HepG2 (cell line): Measurements from ENCODE around the gene RAMP3. TPM values are rescaled to one million over a fixed set of nuclear protein-coding genes. Genes with fewer than 3 reads are reported as not detected.

Source experiments
- ATAC-seq: fragments of 200-7000 bp; cut with Tn5 transposase; 3 replicates; pipeline ENCODE4 v1.9.1; 2020; ENCODE audit warnings: mild to moderate bottlenecking, moderate library complexity
- BruUV-seq: library from RNA; stranded (reverse); fragments of 400-500 nt; replicated peaks from 2 replicates; lab custom pipeline; 2021; lab: Mats Ljungman, UMichigan
- CTCF ChIA-PET: fragments of 300-600 bp; formaldehyde crosslinking; extraction: SDS; loops from one replicate; lab custom pipeline; 2021; ENCODE audit warnings: low total read pairs, inconsistent platforms, low intra/inter-chr PET ratio; lab: Yijun Ruan, JAX
- POLR2A ChIA-PET: fragments of 350-600 bp; sonication (Branson Sonifier 250); formaldehyde crosslinking; loops from one replicate; lab custom pipeline; 2020; ENCODE audit warnings: antibody characterized with exemption, inconsistent platforms; lab: Yijun Ruan, JAX
- DNase-seq: peaks from one replicate; pipeline ENCODE4 v3.0.0-alpha.2; 2015; ENCODE audit warnings: low spot score
- FAIRE-seq: peaks from 3 replicates; lab custom pipeline; 2011; peaks lifted over from hg19 to GRCh38; lab: Jason Lieb, UNC
- H2AFZ ChIP-seq: one replicate; pipeline ENCODE4 v1.6.1; 2011; ENCODE audit warnings: low read length, inconsistent platforms
- H3K27ac ChIP-seq: fragments of 300-600 bp; 3 replicates; pipeline ENCODE4 v1.8.0; 2011; ENCODE audit warnings: mixed run types, mild to moderate bottlenecking, mixed read lengths, low read length, inconsistent platforms; ENCODE audit not compliant: insufficient read depth; ENCODE audit errors: extremely low read length
- H3K27me3 ChIP-seq, 2 experiments: fragments of 200-600 bp in 1 of 2; 2 replicates in 1 of 2; 3 replicates in 1 of 2; pipeline versions ENCODE4 v1.6.0 to v1.8.0; 2011; ENCODE audit warnings: low read length in 2 of 2, mild to moderate bottlenecking in 2 of 2, moderate library complexity in 2 of 2, inconsistent platforms in 1 of 2; ENCODE audit not compliant: insufficient read depth in 2 of 2, control insufficient read depth in 1 of 2
- H3K36me3 ChIP-seq, 2 experiments: fragments of 200-600 bp in 1 of 2; replicated peaks in 1 of 2; 2 replicates in 1 of 2; 3 replicates in 1 of 2; pipeline versions ENCODE4 v1.5.1 to v1.8.0; 2011; ENCODE audit warnings: low read length in 2 of 2, inconsistent platforms in 1 of 2; ENCODE audit not compliant: insufficient read depth in 2 of 2, control insufficient read depth in 1 of 2
- H3K4me1 ChIP-seq: 2 replicates; pipeline ENCODE4 v1.5.1; 2012; ENCODE audit warnings: low read length, inconsistent platforms; ENCODE audit not compliant: insufficient read depth
- H3K4me2 ChIP-seq: 2 replicates; pipeline ENCODE4 v1.6.0; 2011; ENCODE audit warnings: low read depth, low read length, inconsistent platforms
- H3K4me3 ChIP-seq, 3 experiments: fragments of 200-600 bp in 1 of 3; sonication (generic), shearing (Covaris generic) in 1 of 3; replicated peaks in 1 of 3; 2 replicates each; pipeline ENCODE4 v1.5.1; 2011 to 2016; ENCODE audit warnings: low read length in 3 of 3, inconsistent platforms in 2 of 3, low read depth in 2 of 3, mild to moderate bottlenecking in 2 of 3, control low read depth in 1 of 3, mixed read lengths in 1 of 3; ENCODE audit not compliant: insufficient read depth in 1 of 3
- H3K79me2 ChIP-seq: one replicate; pipeline ENCODE4 v1.6.1; 2011; ENCODE audit warnings: low read length, inconsistent platforms; ENCODE audit not compliant: insufficient read depth
- H3K9ac ChIP-seq: 2 replicates; pipeline ENCODE4 v1.6.0; 2011; ENCODE audit warnings: mild to moderate bottlenecking, low read depth, low read length, inconsistent platforms; ENCODE audit not compliant: insufficient read depth
- H3K9me3 ChIP-seq: 2 replicates; pipeline ENCODE4 v1.5.1; 2012; ENCODE audit warnings: mild to moderate bottlenecking, low read length
- H4K20me1 ChIP-seq: 2 replicates; pipeline ENCODE4 v1.6.0; 2011; ENCODE audit warnings: inconsistent platforms, mild to moderate bottlenecking, low read length, moderate library complexity; ENCODE audit not compliant: insufficient read depth
- HNRNPUL1 ChIP-seq: fragments of 200-400 bp; formaldehyde crosslinking; IDR thresholded peaks from 2 replicates; pipeline ENCODE4 v1.6.1; 2017; ENCODE audit warnings: low read depth, mild to moderate bottlenecking, low read length, moderate library complexity
- MED13 ChIP-seq: sonication (generic); formaldehyde crosslinking; IDR thresholded peaks from 2 replicates; pipeline ENCODE4 v1.5.0; 2020; ENCODE audit warnings: missing genetic modification reagents
- NCOR1 ChIP-seq: fragments of 200-600 bp; sonication (generic); IDR thresholded peaks from 2 replicates; pipeline ENCODE4 v1.7.0; 2017; ENCODE audit warnings: antibody characterized with exemption, low read length, borderline replicate concordance
- NFYC ChIP-seq: IDR thresholded peaks from 2 replicates; pipeline ENCODE4 v1.6.1; 2016; ENCODE audit warnings: missing genetic modification reagents, missing compliant biosample characterization
- NR1H2 ChIP-seq: sonication (generic); formaldehyde crosslinking; IDR thresholded peaks from 2 replicates; pipeline ENCODE4 v1.8.1; 2022; ENCODE audit warnings: low read depth, missing genetic modification reagents, borderline replicate concordance
- POLR2A ChIP-seq, 2 experiments: IDR thresholded peaks; 2 replicates each; pipeline ENCODE4 v1.6.1; 2011; ENCODE audit warnings: low read depth in 2 of 2, low read length in 2 of 2, mild to moderate bottlenecking in 1 of 2, moderate library complexity in 1 of 2; ENCODE audit not compliant: insufficient read depth in 1 of 2
- RFX1 ChIP-seq: fragments of 450-650 bp; IDR thresholded peaks from 2 replicates; pipeline ENCODE4 v1.6.1; 2017
- SALL1 ChIP-seq: sonication (generic); formaldehyde crosslinking; IDR thresholded peaks from 2 replicates; pipeline ENCODE4 v1.8.0; 2022; ENCODE audit warnings: mild to moderate bottlenecking, missing genetic modification reagents
- ZNF20 ChIP-seq: sonication (generic); formaldehyde crosslinking; IDR thresholded peaks from 2 replicates; pipeline ENCODE4 v1.4.0; 2020; ENCODE audit warnings: mild to moderate bottlenecking, moderate library complexity, missing genetic modification reagents
- ZNF292 ChIP-seq: sonication (generic); formaldehyde crosslinking; IDR thresholded peaks from 2 replicates; pipeline ENCODE4 v1.8.1; 2022; ENCODE audit warnings: mild to moderate bottlenecking, low read depth, missing genetic modification reagents, borderline replicate concordance
- ZNF564 ChIP-seq: sonication (generic); formaldehyde crosslinking; IDR thresholded peaks from 2 replicates; pipeline ENCODE4 v1.8.1; 2023; ENCODE audit warnings: mild to moderate bottlenecking, missing genetic modification reagents
- ZNF597 ChIP-seq: sonication (generic); formaldehyde crosslinking; IDR thresholded peaks from 2 replicates; pipeline ENCODE4 v1.5.0; 2020; ENCODE audit warnings: missing genetic modification reagents
- ZNF740 ChIP-seq: sonication (generic); formaldehyde crosslinking; IDR thresholded peaks from 2 replicates; pipeline ENCODE4 v1.4.0; 2020; ENCODE audit warnings: missing genetic modification reagents
- ZXDC ChIP-seq: sonication (generic); formaldehyde crosslinking; IDR thresholded peaks from 2 replicates; pipeline ENCODE4 v1.5.0; 2020; ENCODE audit warnings: mild to moderate bottlenecking, missing genetic modification reagents
- WGBS: methylation state at CpG from one replicate; pipeline ENCODE4 v1.1.6; 2017; ENCODE audit warnings: low lambda C conversion rate; 5-methylcytosine and 5-hydroxymethylcytosine counted together
- in situ Hi-C: cut with HindIII; loops from 2 replicates; pipeline ENCODE4 v1.10.0; 2017; ENCODE audit warnings: low pct_unique_long_range_greater_than_20kb; ENCODE audit not compliant: extremely low pct_ligation_motif_present
- intact Hi-C: fragments of 100-400 bp; cut with micrococcal nuclease; formaldehyde crosslinking; loops from one replicate; pipeline ENCODE4 v1.10.0; 2022; ENCODE audit not compliant: unreplicated experiment
- polyA plus RNA-seq, 8 experiments: library from polyadenylated mRNA; depleted of rRNA in 3 of 8; stranded (reverse) in 7 of 8; unstranded in 1 of 8; fragments of >200 nt; fragmentation: Illumina TruSeq in 4 of 8; extraction: Trizol in 4 of 8; gene quantifications; 2 replicates each; pipeline versions ENCODE4 v1.2.1 to v1.2.3, GENCODE V29; 2011 to 2016; ENCODE audit warnings: low read depth in 4 of 8, missing spikeins in 1 of 8, mixed read lengths in 1 of 8; ENCODE audit not compliant: insufficient read depth in 1 of 8
- total RNA-seq, 5 experiments: library from RNA; depleted of rRNA; stranded (reverse); fragments of >200 nt; fragmentation: Illumina TruSeq; extraction: Trizol; gene quantifications; 2 replicates each; pipeline ENCODE4 v1.2.3, GENCODE V29; 2016; ENCODE audit warnings: low read depth in 1 of 5

Gene RAMP3
- total and polyA plus RNA-seq, 2 of the 13 experiments (the other 11 are each of a cell fraction or from before 2014, with no cell fraction given), result not detected

GRCh38 chr7:45183711-45184210 is 26.2 kb downstream of the RAMP3 start:
- no peaks in the 10 kb centered on the region for H3K79me2 ChIP-seq
- H3K27me3 ChIP-seq, result peaks cover 9 to 56% of the 10 kb centered on the region in 2 experiments; a peak in 4 of 5 replicates
- BruUV-seq, result no TSS peak
- ChIA-PET CTCF (no interaction called here), POLR2A (no interaction called here)
- no peak overlapping the region for H3K4me3 ChIP-seq
- FAIRE-seq (no peak), DNase-seq (no peak)
- H2AFZ ChIP-seq, result no peak overlapping the region
- H3K9ac ChIP-seq, result no peak overlapping the region
- no peak overlapping the region for H3K4me2 ChIP-seq
- H3K9me3 ChIP-seq, result no peaks in the 10 kb centered on the region
- H3K4me1 ChIP-seq, result no peaks in the 10 kb centered on the region
- H3K36me3 ChIP-seq, result no peaks in the 10 kb centered on the region
- no peak overlapping the region for H3K27ac ChIP-seq
- intact Hi-C loops, result no loop called here
- TF ChIP-seq ZNF292 (CRISPR knock-in tag), result no peak
- TF ChIP-seq POLR2A (IDR thresholded peaks at IDR 0.05; ENCODE audit: insufficient read depth in 1 of 2, low read depth in 2 of 2, low read length in 2 of 2), result no peak
- no peak for TF ChIP-seq NR1H2 (CRISPR knock-in tag)
- no peak for TF ChIP-seq ZNF740 (CRISPR knock-in tag)
- TF ChIP-seq ZNF597 (CRISPR knock-in tag), result no peak
- TF ChIP-seq, all 625 proteins: peak for 0
- in situ Hi-C loops, result no loop called here
- 23% methylated on average over 3 of the region's 10 CpGs for WGBS
- ATAC-seq, result no peak
- no peaks in the 10 kb centered on the region for H4K20me1 ChIP-seq

- Histone ChIP-seq H3K9me3 (no peaks in the 10 kb centered on the region), H4K20me1 (no peaks in the 10 kb centered on the region), H3K79me2 (no peaks in the 10 kb centered on the region), H3K4me2 (no peak overlapping the region), H3K27me3 (peaks cover 6 to 58% of the 10 kb centered on the region in 2 experiments; a peak in 3 of 5 replicates), H3K4me3 (no peak overlapping the region), H3K36me3 (no peaks in the 10 kb centered on the region), H3K4me1 (no peaks in the 10 kb centered on the region), H2AFZ (no peak overlapping the region)
- no peak for ATAC-seq
- ChIA-PET POLR2A (no interaction called here), CTCF (no interaction called here)
- intact Hi-C loops, result no loop called here
- no TSS peak for BruUV-seq
- in situ Hi-C loops, result no loop called here
- WGBS, result 0% methylated on average over 3 of the region's 7 CpGs
- TF ChIP-seq SALL1, result no peak
- no peak for TF ChIP-seq ZNF564
- no peak for TF ChIP-seq RFX1
- TF ChIP-seq ZXDC (CRISPR knock-in tag), result no peak
- TF ChIP-seq HNRNPUL1, result no peak
- TF ChIP-seq NFYC (CRISPR knock-in tag), result no peak
- no peak for TF ChIP-seq MED13 (CRISPR knock-in tag)
- TF ChIP-seq NCOR1, result no peak
- no peak for TF ChIP-seq ZNF20
- TF ChIP-seq, all 625 proteins: peak for 0
- Histone ChIP-seq H3K9ac (no peak overlapping the region), H3K27ac (no peak overlapping the region)
- DNase-seq, result no peak
- FAIRE-seq, result no peak
Observed at GRCh38 chr7:45184326-45185027, 26.9 kb downstream of the RAMP3 start.
